ENCODE results near the gene SIM1. TPM values are rescaled to one million over a fixed set of nuclear protein-coding genes. Genes with fewer than 3 reads are reported as not detected.

The SIM1 gene
- total and polyA plus RNA-seq, 12 donors: not detected

DNA sequence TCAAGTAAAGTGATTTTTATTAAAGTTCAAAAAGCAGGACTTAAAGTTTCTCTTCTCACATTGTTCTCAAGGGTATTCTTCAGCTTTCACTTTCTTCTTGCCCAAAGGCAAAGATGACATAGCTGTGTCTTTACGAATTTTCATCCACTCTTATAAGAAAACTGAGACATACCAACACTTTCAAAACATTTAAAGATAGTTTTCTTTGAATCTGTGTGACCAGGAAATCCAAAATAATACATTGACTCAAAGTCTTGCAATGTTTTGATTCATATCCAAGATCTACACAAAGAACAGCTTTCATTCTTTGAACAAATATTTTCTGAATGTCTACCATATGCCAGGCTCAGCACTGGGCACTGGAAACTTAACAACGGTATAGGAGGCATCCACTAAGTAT is 117.9 kb downstream of the SIM1 start:
- intact Hi-C loops (cut with DNase I): no loop called here
- Histone ChIP-seq H3K4me1 (peaks cover 0 to 29% (median 0%) of the 10 kb centered on the region in 9 donors), H3K36me3 (no peaks in the 10 kb centered on the region), H3K27ac (no peak overlapping the region), H3K9me3 (peaks cover 0 to under 1% (median 0%) of the 10 kb centered on the region in 11 donors), H3K27me3 (no peaks in the 10 kb centered on the region), H3K4me3 (no peak overlapping the region)
- TF ChIP-seq, protein P1, sequence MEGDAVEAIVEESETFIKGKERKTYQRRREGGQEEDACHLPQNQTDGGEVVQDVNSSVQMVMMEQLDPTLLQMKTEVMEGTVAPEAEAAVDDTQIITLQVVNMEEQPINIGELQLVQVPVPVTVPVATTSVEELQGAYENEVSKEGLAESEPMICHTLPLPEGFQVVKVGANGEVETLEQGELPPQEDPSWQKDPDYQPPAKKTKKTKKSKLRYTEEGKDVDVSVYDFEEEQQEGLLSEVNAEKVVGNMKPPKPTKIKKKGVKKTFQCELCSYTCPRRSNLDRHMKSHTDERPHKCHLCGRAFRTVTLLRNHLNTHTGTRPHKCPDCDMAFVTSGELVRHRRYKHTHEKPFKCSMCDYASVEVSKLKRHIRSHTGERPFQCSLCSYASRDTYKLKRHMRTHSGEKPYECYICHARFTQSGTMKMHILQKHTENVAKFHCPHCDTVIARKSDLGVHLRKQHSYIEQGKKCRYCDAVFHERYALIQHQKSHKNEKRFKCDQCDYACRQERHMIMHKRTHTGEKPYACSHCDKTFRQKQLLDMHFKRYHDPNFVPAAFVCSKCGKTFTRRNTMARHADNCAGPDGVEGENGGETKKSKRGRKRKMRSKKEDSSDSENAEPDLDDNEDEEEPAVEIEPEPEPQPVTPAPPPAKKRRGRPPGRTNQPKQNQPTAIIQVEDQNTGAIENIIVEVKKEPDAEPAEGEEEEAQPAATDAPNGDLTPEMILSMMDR (IDR thresholded peaks at IDR 0.05): no peak
- ATAC-seq (no peak), DNase-seq (no peak)
- WGBS, 2 donors: 59 to 66% methylated on average over 2 of the region's 2 CpGs

DNA sequence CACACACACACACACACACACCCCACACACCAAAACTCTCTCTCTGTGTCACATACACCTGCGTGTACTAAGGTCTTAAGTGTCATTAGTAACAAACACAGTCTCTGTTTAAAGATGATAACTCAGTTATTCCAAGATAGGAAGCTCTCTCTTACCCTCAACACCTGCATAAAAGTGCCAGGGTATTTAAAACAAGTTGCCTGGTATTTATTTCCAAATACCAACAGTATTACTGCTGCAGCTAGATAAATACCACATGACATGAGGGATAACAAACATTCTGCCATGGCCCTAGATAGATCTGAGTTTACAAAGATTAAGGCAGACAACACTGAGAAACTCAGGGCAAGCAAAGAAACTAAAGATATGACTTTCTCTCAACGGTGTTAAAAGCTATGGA is 118.5 kb downstream of the SIM1 start:
- intact Hi-C loops (cut with DNase I): no loop called here
- Histone ChIP-seq H3K4me3 (no peak overlapping the region), H3K9me3 (no peaks in the 10 kb centered on the region), H3K36me3 (no peaks in the 10 kb centered on the region), H3K4me1 (peaks cover 0 to 29% (median 0%) of the 10 kb centered on the region in 9 donors), H3K27ac (no peak overlapping the region), H3K27me3 (no peaks in the 10 kb centered on the region)
- DNase-seq (no peak), ATAC-seq (no peak)
- TF ChIP-seq, protein P1 (IDR thresholded peaks at IDR 0.05): no peak
- WGBS, 2 donors: 50 to 60% methylated on average over 2 of the region's 2 CpGs

DNA sequence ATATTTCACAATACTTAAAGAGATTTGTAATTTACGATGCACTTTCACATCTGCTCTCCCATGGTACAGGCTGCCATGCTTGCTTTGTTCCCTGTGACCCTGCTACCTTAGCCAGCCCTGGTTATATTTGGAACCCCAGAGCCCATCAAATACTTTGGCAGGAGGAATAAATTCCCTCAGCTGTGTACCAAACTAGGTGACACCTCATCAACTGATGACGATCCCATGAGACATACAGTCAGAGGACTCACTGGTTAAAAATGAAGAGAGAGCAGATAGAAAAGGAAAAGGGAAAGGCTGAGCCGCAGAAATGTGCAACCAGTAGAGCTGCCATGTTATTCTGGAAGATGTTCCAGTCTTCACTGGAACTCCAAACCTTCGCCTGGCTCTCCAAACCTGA is 120.0 kb downstream of the SIM1 start:
- ATAC-seq: no peak
- Histone ChIP-seq H3K36me3 (no peaks in the 10 kb centered on the region), H3K4me1 (peaks cover 0 to 29% (median 0%) of the 10 kb centered on the region in 9 donors), H3K9me3 (peaks cover 0 to 7% (median 0%) of the 10 kb centered on the region in 11 donors), H3K27me3 (no peaks in the 10 kb centered on the region), H3K27ac (no peak overlapping the region), H3K4me3 (no peak overlapping the region)
- WGBS, 2 donors: 45 to 73% methylated on average over 4 of the region's 4 CpGs
- intact Hi-C loops (cut with DNase I): no loop called here
- no peak for DNase-seq
- TF ChIP-seq, protein P1 (IDR thresholded peaks at IDR 0.05): no peak

DNA sequence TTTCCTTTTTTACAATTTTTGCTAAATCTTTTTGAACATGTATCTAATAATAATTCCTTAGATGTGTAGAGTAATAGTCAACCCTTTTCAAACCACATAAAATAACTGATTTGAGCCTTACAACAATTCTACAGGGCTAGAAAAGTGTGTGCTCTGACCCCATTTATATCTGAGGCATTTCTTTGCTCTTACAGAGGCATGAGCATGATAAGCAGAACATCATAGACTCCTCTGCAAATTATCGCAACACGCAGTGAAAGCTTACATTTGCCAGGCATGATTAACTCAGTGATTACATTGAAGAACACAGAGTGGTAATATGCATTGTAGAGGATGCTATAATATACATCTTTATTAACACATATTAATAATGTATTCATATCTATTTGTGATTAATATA is 120.4 kb downstream of the SIM1 start:
- 56 to 61% methylated on average over 2 of the region's 2 CpGs for WGBS, 2 donors
- DNase-seq (no peak), ATAC-seq (no peak)
- H3K27ac ChIP-seq: no peak overlapping the region
- intact Hi-C loops (cut with DNase I): no loop called here
- TF ChIP-seq, protein P1 (IDR thresholded peaks at IDR 0.05): no peak
- H3K36me3 ChIP-seq: no peaks in the 10 kb centered on the region
- H3K4me3 ChIP-seq: no peak overlapping the region
- H3K9me3 ChIP-seq: peaks cover 0 to 7% (median 0%) of the 10 kb centered on the region in 11 donors
- H3K4me1 ChIP-seq: peaks cover 0 to 29% (median 0%) of the 10 kb centered on the region in 9 donors
- no peaks in the 10 kb centered on the region for H3K27me3 ChIP-seq

Measured in heart right ventricle (tissue), 16 donors.